ENCODE data around the gene ZNF385C.

DNA sequence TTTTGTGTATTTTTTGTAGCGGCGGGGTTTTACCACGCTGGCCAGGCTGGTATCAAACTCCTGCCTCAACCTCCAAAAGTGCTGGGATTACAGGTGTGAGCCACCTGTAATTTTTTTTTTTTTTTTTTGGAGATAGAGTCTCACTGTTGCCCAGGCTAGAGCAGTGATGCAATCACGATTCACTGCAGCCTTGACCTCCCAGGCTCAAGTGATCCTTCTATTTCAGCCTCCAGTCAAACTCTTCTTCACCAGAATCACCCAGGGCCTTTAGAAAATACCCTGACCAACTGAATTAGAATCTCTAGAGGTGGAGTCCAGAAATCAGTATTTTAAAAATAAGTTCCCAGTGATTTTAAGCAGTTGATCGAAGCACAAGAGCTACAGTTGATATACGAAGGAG, 36.9 kb upstream of the ZNF385C start:
- TF ChIP-seq, protein P1, sequence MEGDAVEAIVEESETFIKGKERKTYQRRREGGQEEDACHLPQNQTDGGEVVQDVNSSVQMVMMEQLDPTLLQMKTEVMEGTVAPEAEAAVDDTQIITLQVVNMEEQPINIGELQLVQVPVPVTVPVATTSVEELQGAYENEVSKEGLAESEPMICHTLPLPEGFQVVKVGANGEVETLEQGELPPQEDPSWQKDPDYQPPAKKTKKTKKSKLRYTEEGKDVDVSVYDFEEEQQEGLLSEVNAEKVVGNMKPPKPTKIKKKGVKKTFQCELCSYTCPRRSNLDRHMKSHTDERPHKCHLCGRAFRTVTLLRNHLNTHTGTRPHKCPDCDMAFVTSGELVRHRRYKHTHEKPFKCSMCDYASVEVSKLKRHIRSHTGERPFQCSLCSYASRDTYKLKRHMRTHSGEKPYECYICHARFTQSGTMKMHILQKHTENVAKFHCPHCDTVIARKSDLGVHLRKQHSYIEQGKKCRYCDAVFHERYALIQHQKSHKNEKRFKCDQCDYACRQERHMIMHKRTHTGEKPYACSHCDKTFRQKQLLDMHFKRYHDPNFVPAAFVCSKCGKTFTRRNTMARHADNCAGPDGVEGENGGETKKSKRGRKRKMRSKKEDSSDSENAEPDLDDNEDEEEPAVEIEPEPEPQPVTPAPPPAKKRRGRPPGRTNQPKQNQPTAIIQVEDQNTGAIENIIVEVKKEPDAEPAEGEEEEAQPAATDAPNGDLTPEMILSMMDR (IDR thresholded peaks at IDR 0.05): no peak
- no peak for TF ChIP-seq POLR2AphosphoS5 (IDR thresholded peaks at IDR 0.05)

Measured in prostate gland (tissue), 2 donors.